GM12891 (cell line): ENCODE data around the gene AFAP1.

Source experiments
- POLR2A ChIP-seq: IDR thresholded peaks from 2 replicates; pipeline ENCODE4 v1.6.1; 2011; ENCODE audit warnings: low read depth, low read length, control low read depth
- SPI1 ChIP-seq: IDR thresholded peaks from 2 replicates; pipeline ENCODE4 v1.6.1; 2011; ENCODE audit warnings: low read depth, low read length, control low read depth
- TAF1 ChIP-seq: IDR thresholded peaks from 2 replicates; pipeline ENCODE4 v1.6.1; 2011; ENCODE audit warnings: low read depth, low read length, control low read depth

DNA sequence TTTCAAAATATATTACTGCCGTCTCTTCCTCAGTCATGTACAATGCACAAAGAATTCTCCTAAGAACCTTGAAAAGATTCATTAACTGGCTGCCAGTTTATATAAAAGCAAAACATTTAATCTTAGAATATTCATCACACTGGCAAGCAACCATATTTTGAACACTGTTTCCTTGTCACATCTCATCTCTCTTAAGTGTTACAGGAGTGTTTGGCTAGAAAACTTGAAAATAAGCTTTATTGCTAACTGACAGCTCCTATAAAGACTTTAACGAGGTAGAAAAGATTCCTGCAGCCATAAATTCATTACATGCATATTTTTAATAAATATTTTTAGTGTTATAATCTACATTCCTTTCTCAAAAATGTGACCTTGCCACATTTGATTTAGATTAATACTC, 149.6 kb downstream of the AFAP1 start:
- TF ChIP-seq POLR2A (no peak), TAF1 (no peak), SPI1 (no peak)
